HEK293 (cell line): ENCODE results near the gene ZNF664.

Experiments
- CTCF ChIA-PET: fragments of 350-600 bp; formaldehyde crosslinking; extraction: SDS; loops from one replicate; lab custom pipeline; 2021; ENCODE audit warnings: antibody characterized with exemption; lab: Yijun Ruan, JAX
- POLR2A ChIA-PET: fragments of 300-600 bp; formaldehyde crosslinking; extraction: SDS; loops from one replicate; lab custom pipeline; 2020; ENCODE audit warnings: antibody characterized with exemption, inconsistent platforms; lab: Yijun Ruan, JAX
- H3K27ac ChIP-seq: fragments of 200-500 bp; sonication (Bioruptor generic); 2 replicates; pipeline ENCODE4 v1.5.1; 2014; ENCODE audit warnings: low read depth, low read length, control low read depth, inconsistent platforms; ENCODE audit errors: extremely low read depth
- H3K36me3 ChIP-seq, 2 experiments: fragments of 200-500 bp in 1 of 2; sonication (Bioruptor generic) in 1 of 2; 1 replicate in 1 of 2; 2 replicates in 1 of 2; pipeline ENCODE4 v1.5.1; 2014 to 2017; ENCODE audit warnings: inconsistent platforms in 2 of 2, low read length in 2 of 2; ENCODE audit not compliant: control insufficient read depth in 2 of 2, insufficient read depth in 1 of 2
- H3K4me1 ChIP-seq: fragments of 200-500 bp; sonication (Bioruptor generic); 2 replicates; pipeline ENCODE4 v1.5.1; 2014; ENCODE audit warnings: mild to moderate bottlenecking, low read length, inconsistent platforms; ENCODE audit not compliant: control insufficient read depth, insufficient read depth
- H3K4me3 ChIP-seq: 2 replicates; pipeline ENCODE4 v1.5.1; 2011; ENCODE audit warnings: low read depth, mild to moderate bottlenecking, control low read depth, low read length, moderate library complexity
- H3K9me3 ChIP-seq: fragments of 200-500 bp; sonication (Bioruptor generic); 2 replicates; pipeline ENCODE4 v1.5.1; 2014; ENCODE audit warnings: low read depth, low read length, inconsistent platforms; ENCODE audit not compliant: control insufficient read depth, insufficient read depth
- ATF2 ChIP-seq: fragments of 450-650 bp; formaldehyde crosslinking; IDR thresholded peaks from 2 replicates; pipeline ENCODE4 v1.5.1; 2016; ENCODE audit warnings: missing biosample characterization, missing genetic modification characterization, low read depth
- HOXA7 ChIP-seq: sonication (generic); formaldehyde crosslinking; IDR thresholded peaks from 2 replicates; pipeline ENCODE4 v1.8.1; 2022; ENCODE audit warnings: missing genetic modification reagents, borderline replicate concordance
- KLF1 ChIP-seq: fragments of 450-650 bp; formaldehyde crosslinking; IDR thresholded peaks from 2 replicates; pipeline ENCODE4 v1.5.1; 2016; ENCODE audit warnings: missing biosample characterization, missing genetic modification characterization
- KLF10 ChIP-seq: fragments of 450-650 bp; IDR thresholded peaks from 2 replicates; pipeline ENCODE4 v1.5.1; 2018; ENCODE audit warnings: missing biosample characterization, mild to moderate bottlenecking, missing genetic modification characterization
- KLF9 ChIP-seq: fragments of 450-650 bp; formaldehyde crosslinking; IDR thresholded peaks from 2 replicates; pipeline ENCODE4 v1.5.1; 2016; ENCODE audit warnings: missing biosample characterization, missing genetic modification characterization, low read depth
- PRDM10 ChIP-seq: fragments of 450-650 bp; formaldehyde crosslinking; IDR thresholded peaks from 2 replicates; pipeline ENCODE4 v1.5.1; 2016; ENCODE audit warnings: missing biosample characterization, missing genetic modification characterization
- TRIM28 ChIP-seq: IDR thresholded peaks from 2 replicates; pipeline ENCODE4 v1.6.1; 2011; ENCODE audit warnings: low read length, control low read depth, borderline replicate concordance
- YY2 ChIP-seq: fragments of 450-650 bp; formaldehyde crosslinking; IDR thresholded peaks from 2 replicates; pipeline ENCODE4 v1.5.1; 2016; ENCODE audit warnings: missing biosample characterization, missing genetic modification characterization
- ZFP37 ChIP-seq: fragments of 450-650 bp; formaldehyde crosslinking; IDR thresholded peaks from 2 replicates; pipeline ENCODE4 v1.5.1; 2016; ENCODE audit warnings: missing biosample characterization, missing genetic modification characterization
- ZNF10 ChIP-seq: fragments of 450-650 bp; formaldehyde crosslinking; IDR thresholded peaks from 2 replicates; pipeline ENCODE4 v1.5.1; 2017; ENCODE audit warnings: missing biosample characterization, missing genetic modification characterization
- ZNF175 ChIP-seq: fragments of 450-650 bp; formaldehyde crosslinking; IDR thresholded peaks from 2 replicates; pipeline ENCODE4 v1.5.1; 2016; ENCODE audit warnings: missing biosample characterization, missing genetic modification characterization
- ZNF223 ChIP-seq: fragments of 450-650 bp; formaldehyde crosslinking; IDR thresholded peaks from 2 replicates; pipeline ENCODE4 v1.5.1; 2016; ENCODE audit warnings: missing biosample characterization, missing genetic modification characterization
- ZNF248 ChIP-seq: fragments of 450-650 bp; formaldehyde crosslinking; IDR thresholded peaks from 2 replicates; pipeline ENCODE4 v1.5.1; 2017; ENCODE audit warnings: missing biosample characterization, missing genetic modification characterization
- ZNF266 ChIP-seq: fragments of 450-650 bp; formaldehyde crosslinking; IDR thresholded peaks from 2 replicates; pipeline ENCODE4 v1.5.1; 2016; ENCODE audit warnings: missing biosample characterization, missing genetic modification characterization, low read depth
- ZNF350 ChIP-seq: fragments of 450-650 bp; formaldehyde crosslinking; IDR thresholded peaks from 2 replicates; pipeline ENCODE4 v1.5.0; 2017; ENCODE audit warnings: missing biosample characterization, mild to moderate bottlenecking, missing genetic modification characterization
- ZNF426 ChIP-seq: fragments of 450-650 bp; formaldehyde crosslinking; IDR thresholded peaks from 2 replicates; pipeline ENCODE4 v1.5.1; 2017; ENCODE audit warnings: missing biosample characterization, missing genetic modification characterization, mild to moderate bottlenecking, inconsistent platforms, moderate library complexity
- ZNF510 ChIP-seq: fragments of 450-650 bp; formaldehyde crosslinking; IDR thresholded peaks from 2 replicates; pipeline ENCODE4 v1.5.1; 2018; ENCODE audit warnings: mild to moderate bottlenecking, missing genetic modification characterization, missing biosample characterization; ENCODE audit not compliant: insufficient replicate concordance
- ZNF596 ChIP-seq: fragments of 450-650 bp; IDR thresholded peaks from 2 replicates; pipeline ENCODE4 v1.5.0; 2018; ENCODE audit warnings: missing biosample characterization, mild to moderate bottlenecking, missing genetic modification characterization, moderate library complexity
- ZNF624 ChIP-seq: fragments of 450-650 bp; formaldehyde crosslinking; IDR thresholded peaks from 2 replicates; pipeline ENCODE4 v1.5.1; 2017; ENCODE audit warnings: missing biosample characterization, missing genetic modification characterization
- ZNF664 ChIP-seq: fragments of 450-650 bp; formaldehyde crosslinking; IDR thresholded peaks from 2 replicates; pipeline ENCODE4 v1.5.1; 2016; ENCODE audit warnings: missing biosample characterization, missing genetic modification characterization
- ZNF76 ChIP-seq: fragments of 450-650 bp; formaldehyde crosslinking; IDR thresholded peaks from 2 replicates; pipeline ENCODE4; 2016; ENCODE audit warnings: low read depth, missing biosample characterization, missing genetic modification characterization, borderline replicate concordance
- TF ChIP-seq, protein P1 (sequence below): fragments of 450-650 bp; formaldehyde crosslinking; IDR thresholded peaks from 2 replicates; pipeline ENCODE4 v1.5.1; 2016; ENCODE audit warnings: missing biosample characterization, missing genetic modification characterization
- TF ChIP-seq, protein P2 (sequence below): fragments of 450-650 bp; formaldehyde crosslinking; conservative IDR thresholded peaks from 2 replicates; pipeline ENCODE4 v1.5.1; 2016; ENCODE audit warnings: low read depth, missing biosample characterization, missing genetic modification characterization

ZNF664 gene

GRCh38 chr12:123936471-123936870 is 36.5 kb upstream of the ZNF664 start:
- TF ChIP-seq, protein P1, sequence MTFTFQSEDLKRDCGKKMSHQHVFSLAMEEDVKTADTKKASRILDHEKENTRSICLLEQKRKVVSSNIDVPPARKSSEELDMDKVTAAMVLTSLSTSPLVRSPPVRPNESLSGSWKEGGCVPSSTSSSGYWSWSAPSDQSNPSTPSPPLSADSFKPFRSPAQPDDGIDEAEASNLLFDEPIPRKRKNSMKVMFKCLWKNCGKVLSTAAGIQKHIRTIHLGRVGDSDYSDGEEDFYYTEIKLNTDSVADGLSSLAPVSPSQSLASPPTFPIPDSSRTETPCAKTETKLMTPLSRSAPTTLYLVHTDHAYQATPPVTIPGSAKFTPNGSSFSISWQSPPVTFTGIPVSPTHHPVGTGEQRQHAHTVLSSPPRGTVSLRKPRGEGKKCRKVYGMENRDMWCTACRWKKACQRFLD: no peak
- TF ChIP-seq ZNF223 (tag by site-specific recombination): no peak
- no peak for TF ChIP-seq ZNF510 (tag by site-specific recombination)
- no peak for TF ChIP-seq YY2 (tag by site-specific recombination)
- no peak for TF ChIP-seq ZNF664 (tag by site-specific recombination)
- no peak for TF ChIP-seq ZNF175 (tag by site-specific recombination)
- no peak for TF ChIP-seq KLF9 (tag by site-specific recombination)
- no peak for TF ChIP-seq ZNF10 (tag by site-specific recombination)
- TF ChIP-seq, protein P2, sequence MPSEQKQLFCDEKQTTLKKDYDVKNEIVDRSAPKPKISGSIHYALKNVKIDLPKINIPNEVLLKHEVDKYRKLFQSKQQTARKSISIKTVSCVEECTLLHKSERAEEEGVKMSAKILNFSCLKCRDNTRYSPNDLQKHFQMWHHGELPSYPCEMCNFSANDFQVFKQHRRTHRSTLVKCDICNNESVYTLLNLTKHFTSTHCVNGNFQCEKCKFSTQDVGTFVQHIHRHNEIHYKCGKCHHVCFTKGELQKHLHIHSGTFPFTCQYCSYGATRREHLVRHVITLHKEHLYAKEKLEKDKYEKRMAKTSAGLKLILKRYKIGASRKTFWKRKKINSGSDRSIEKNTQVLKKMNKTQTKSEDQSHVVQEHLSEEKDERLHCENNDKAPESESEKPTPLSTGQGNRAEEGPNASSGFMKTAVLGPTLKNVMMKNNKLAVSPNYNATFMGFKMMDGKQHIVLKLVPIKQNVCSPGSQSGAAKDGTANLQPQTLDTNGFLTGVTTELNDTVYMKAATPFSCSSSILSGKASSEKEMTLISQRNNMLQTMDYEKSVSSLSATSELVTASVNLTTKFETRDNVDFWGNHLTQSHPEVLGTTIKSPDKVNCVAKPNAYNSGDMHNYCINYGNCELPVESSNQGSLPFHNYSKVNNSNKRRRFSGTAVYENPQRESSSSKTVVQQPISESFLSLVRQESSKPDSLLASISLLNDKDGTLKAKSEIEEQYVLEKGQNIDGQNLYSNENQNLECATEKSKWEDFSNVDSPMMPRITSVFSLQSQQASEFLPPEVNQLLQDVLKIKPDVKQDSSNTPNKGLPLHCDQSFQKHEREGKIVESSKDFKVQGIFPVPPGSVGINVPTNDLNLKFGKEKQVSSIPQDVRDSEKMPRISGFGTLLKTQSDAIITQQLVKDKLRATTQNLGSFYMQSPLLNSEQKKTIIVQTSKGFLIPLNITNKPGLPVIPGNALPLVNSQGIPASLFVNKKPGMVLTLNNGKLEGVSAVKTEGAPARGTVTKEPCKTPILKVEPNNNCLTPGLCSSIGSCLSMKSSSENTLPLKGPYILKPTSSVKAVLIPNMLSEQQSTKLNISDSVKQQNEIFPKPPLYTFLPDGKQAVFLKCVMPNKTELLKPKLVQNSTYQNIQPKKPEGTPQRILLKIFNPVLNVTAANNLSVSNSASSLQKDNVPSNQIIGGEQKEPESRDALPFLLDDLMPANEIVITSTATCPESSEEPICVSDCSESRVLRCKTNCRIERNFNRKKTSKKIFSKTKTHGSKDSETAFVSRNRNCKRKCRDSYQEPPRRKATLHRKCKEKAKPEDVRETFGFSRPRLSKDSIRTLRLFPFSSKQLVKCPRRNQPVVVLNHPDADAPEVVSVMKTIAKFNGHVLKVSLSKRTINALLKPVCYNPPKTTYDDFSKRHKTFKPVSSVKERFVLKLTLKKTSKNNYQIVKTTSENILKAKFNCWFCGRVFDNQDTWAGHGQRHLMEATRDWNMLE (tag by site-specific recombination): no peak
- no peak for TF ChIP-seq ZNF266
- no peak for TF ChIP-seq ZNF76
- TF ChIP-seq ZNF248: no peak
- TF ChIP-seq KLF10: no peak
- no peak for TF ChIP-seq ZNF596
- no peak for TF ChIP-seq ATF2
- H3K4me3 ChIP-seq: no peak overlapping the region
- no peak overlapping the region for H3K27ac ChIP-seq
- POLR2A ChIA-PET: no interaction called here
- peaks cover 0 to 38% of the 10 kb centered on the region in 2 experiments; a peak in 1 of 3 replicates for H3K36me3 ChIP-seq
- no peaks in the 10 kb centered on the region for H3K4me1 ChIP-seq
- H3K9me3 ChIP-seq: no peaks in the 10 kb centered on the region
- CTCF ChIA-PET: interaction anchor here (0.7 kb wide), 1 partner anchor 64 kb away, joined by 7 read pairs; no protein-coding TSS in a partner anchor

DNA sequence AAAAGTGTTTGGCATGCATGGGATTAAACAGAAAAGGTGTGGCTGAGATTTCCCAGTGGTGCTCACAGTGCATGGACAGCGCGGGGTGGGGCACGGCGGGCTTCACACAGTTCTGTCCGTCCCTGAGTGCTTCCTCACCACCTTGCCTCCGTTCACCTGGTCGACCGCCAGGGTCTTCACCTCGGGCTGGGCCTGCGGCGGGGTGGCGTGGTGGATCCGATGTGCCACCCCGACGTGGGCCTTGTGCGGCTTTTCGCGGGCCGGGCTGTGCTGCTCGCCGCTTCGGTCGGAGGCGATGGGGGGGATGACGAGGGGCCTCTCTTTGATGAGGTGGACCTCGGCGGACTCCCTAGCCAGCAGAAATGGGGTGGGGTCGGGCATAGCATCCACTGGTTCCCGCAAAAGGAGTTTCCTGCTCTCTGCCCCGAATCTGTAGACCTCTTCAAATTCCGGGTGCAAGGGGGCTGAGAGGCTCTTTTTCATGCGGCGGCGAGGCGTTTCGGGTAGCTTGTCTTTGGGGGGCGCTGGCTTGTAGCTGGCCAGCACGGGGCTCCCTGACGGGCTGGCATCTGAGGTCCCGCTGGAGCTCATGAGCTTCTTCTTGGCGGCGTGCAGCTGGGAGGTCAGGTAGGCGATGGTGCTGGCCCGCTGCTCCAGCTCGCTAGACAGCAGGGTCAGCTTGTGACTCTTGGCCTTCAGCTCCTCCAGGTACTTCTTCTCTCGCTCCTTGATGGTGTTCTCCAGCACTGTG is 35.9 kb upstream of the ZNF664 start:
- ChIA-PET CTCF (interaction anchor here (0.7 kb wide), 1 partner anchor 12 kb away, joined by 3 read pairs; no protein-coding TSS in a partner anchor), POLR2A (no interaction called here)
- TF ChIP-seq KLF1 (tag by site-specific recombination) (no peak), ZNF76 (no peak), ZNF350 (no peak), PRDM10 (tag by site-specific recombination) (no peak), ZNF624 (tag by site-specific recombination) (no peak), HOXA7 (no peak), ZNF426 (tag by site-specific recombination) (no peak), ZNF223 (tag by site-specific recombination) (no peak), ZFP37 (tag by site-specific recombination) (no peak), TRIM28 (no peak)
- Histone ChIP-seq H3K4me1 (no peaks in the 10 kb centered on the region), H3K9me3 (no peaks in the 10 kb centered on the region), H3K36me3 (peaks cover 0 to 45% of the 10 kb centered on the region in 2 experiments; a peak in 2 of 3 replicates), H3K27ac (no peak overlapping the region), H3K4me3 (no peak overlapping the region)
